ENCODE results near the gene RAD21L1. TPM values are rescaled to one million over a fixed set of nuclear protein-coding genes. Genes with fewer than 3 reads are reported as not detected.
"Not testable (repeated sequence)": the region's sequence is repeated elsewhere in the genome, so short reads cannot be mapped to it uniquely, and the experiment has no call there.

RAD21L1 gene
- polyA plus RNA-seq, 2 donors: not detected

- 59% methylated on average over 11 of the region's 11 CpGs for WGBS, 2 donors
- Histone ChIP-seq H3K9me3 (ENCODE audit: control insufficient read depth in 2 of 2, insufficient read depth in 1 of 2, low read depth in 1 of 2, low read length in 1 of 2) (no peaks in the 10 kb centered on the region), H3K4me3 (ENCODE audit: low read depth in 1 of 2, low read length in 2 of 2) (no peak overlapping the region), H3K36me3 (ENCODE audit: control insufficient read depth in 2 of 2, insufficient read depth in 2 of 2, low read length in 1 of 2) (no peaks in the 10 kb centered on the region), H3K27me3 (ENCODE audit: control insufficient read depth in 1 of 2, insufficient read depth in 2 of 2, low read length in 2 of 2) (no peaks in the 10 kb centered on the region), H3K4me1 (ENCODE audit: control insufficient read depth in 2 of 2, insufficient read depth in 2 of 2, low read length in 1 of 2) (no peaks in the 10 kb centered on the region), H3K27ac (ENCODE audit: low read depth in 2 of 2, low read length in 1 of 2) (no peak overlapping the region)
These were observed 10.3 kb upstream of the RAD21L1 start for GRCh38 chr20:1215386-1216170.

DNA sequence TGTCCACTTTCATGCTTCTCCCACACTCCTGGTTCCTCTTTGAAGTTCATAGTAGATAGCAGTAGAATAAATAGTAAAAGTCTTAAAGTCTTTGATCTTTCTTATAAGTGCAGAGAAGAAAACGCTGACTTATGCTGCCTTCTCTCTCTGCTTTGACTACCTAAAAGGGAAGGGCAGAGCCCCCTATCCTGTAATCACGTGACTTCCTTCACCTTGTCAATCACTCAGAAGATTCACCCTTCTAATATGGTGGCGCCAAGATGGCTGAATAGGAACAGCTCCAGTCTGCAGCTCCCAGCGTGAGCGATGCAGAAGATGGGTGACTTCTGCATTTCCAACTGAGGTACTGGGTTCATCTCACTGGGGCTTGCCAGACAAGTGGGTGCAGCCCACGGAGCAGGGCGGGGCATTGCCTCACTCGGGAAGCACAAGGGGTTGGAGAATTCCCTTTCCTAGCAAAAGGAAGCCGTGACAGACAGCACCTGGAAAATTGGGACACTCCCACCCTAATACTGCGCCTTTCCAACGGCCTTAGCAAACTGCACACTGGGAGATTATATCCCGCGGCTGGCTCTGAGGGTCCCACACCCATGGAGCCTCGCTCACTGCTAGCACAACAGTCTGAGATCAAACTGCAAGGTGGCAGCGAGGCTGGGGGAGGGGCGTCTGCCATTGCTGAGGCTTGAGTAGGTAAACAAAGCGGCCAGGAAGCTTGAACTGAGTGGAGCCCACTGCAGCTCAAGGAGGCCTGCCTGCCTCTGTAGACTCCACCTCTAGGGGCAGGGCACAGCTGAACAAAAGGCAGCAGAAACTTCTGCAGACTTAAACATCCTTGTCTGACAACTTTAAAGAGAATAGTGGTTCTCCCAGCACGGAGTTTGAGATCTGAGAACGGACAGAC is 9.1 kb upstream of the RAD21L1 start:
- WGBS, 2 donors: 63 to 65% methylated on average over 19 of the region's 19 CpGs
- H3K36me3 ChIP-seq (ENCODE audit: control insufficient read depth in 2 of 2, insufficient read depth in 2 of 2, low read length in 1 of 2); H3K4me1 ChIP-seq (ENCODE audit: control insufficient read depth in 2 of 2, insufficient read depth in 2 of 2, low read length in 1 of 2); H3K27ac ChIP-seq (ENCODE audit: low read depth in 2 of 2, low read length in 1 of 2); H3K9me3 ChIP-seq (ENCODE audit: control insufficient read depth in 2 of 2, insufficient read depth in 1 of 2, low read depth in 1 of 2, low read length in 1 of 2); H3K27me3 ChIP-seq (ENCODE audit: control insufficient read depth in 1 of 2, insufficient read depth in 2 of 2, low read length in 2 of 2); H3K4me3 ChIP-seq (ENCODE audit: low read depth in 1 of 2, low read length in 2 of 2): not testable (repeated sequence)

- H3K9me3 ChIP-seq (ENCODE audit: control insufficient read depth in 2 of 2, insufficient read depth in 1 of 2, low read depth in 1 of 2, low read length in 1 of 2); H3K36me3 ChIP-seq (ENCODE audit: control insufficient read depth in 2 of 2, insufficient read depth in 2 of 2, low read length in 1 of 2); H3K4me1 ChIP-seq (ENCODE audit: control insufficient read depth in 2 of 2, insufficient read depth in 2 of 2, low read length in 1 of 2); H3K4me3 ChIP-seq (ENCODE audit: low read depth in 1 of 2, low read length in 2 of 2); H3K27ac ChIP-seq (ENCODE audit: low read depth in 2 of 2, low read length in 1 of 2); H3K27me3 ChIP-seq (ENCODE audit: control insufficient read depth in 1 of 2, insufficient read depth in 2 of 2, low read length in 2 of 2): not testable (repeated sequence)
- 75 to 80% methylated on average over 3 to 4 of the region's 4 CpGs for WGBS, 2 donors
These were observed 3.1 kb upstream of the RAD21L1 start for GRCh38 chr20:1222750-1223149.

- H3K36me3 ChIP-seq (ENCODE audit: control insufficient read depth in 2 of 2, insufficient read depth in 2 of 2, low read length in 1 of 2): no peaks in the 10 kb centered on the region
- H3K27ac ChIP-seq (ENCODE audit: low read depth in 2 of 2, low read length in 1 of 2): no peak overlapping the region
- H3K9me3 ChIP-seq (ENCODE audit: control insufficient read depth in 2 of 2, insufficient read depth in 1 of 2, low read depth in 1 of 2, low read length in 1 of 2): no peaks in the 10 kb centered on the region
- no peaks in the 10 kb centered on the region for H3K27me3 ChIP-seq (ENCODE audit: control insufficient read depth in 1 of 2, insufficient read depth in 2 of 2, low read length in 2 of 2)
- WGBS, 2 donors: 83% methylated on average over 20 of the region's 20 CpGs
- no peak overlapping the region for H3K4me3 ChIP-seq (ENCODE audit: low read depth in 1 of 2, low read length in 2 of 2)
- H3K4me1 ChIP-seq (ENCODE audit: control insufficient read depth in 2 of 2, insufficient read depth in 2 of 2, low read length in 1 of 2): peaks cover 3 to 4% of the 10 kb centered on the region in 2 donors
These were observed 1.5 kb upstream of the RAD21L1 start for GRCh38 chr20:1224205-1224890.

GRCh38 chr20:1225263-1225782 is 521 bp upstream of the RAD21L1 start:
- peak overlapping the region in 1 of 2 donors; percentile 15 for H3K27ac ChIP-seq (ENCODE audit: low read depth in 2 of 2, low read length in 1 of 2)
- 4 to 5% methylated on average over 14 to 30 of the region's 30 CpGs for WGBS, 2 donors

DNA sequence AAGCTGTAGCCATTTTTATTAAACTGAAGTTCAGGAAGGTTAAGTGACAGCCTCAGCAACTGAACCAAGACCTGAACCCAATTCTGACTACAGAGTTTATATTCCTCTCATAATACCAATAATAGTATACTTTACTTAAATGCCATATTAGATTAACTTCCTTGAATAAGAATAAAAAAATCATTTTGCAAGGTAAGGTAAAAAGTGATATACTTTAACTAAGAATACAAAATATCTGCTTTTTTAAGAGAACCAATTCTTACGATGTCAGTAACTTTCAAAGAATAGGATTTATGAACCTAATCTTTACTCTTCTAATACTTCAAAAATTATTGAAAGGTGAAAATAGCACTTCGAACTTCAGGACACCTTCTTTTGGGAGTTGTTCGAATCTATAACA is 3.7 kb downstream of the RAD21L1 start:
- Histone ChIP-seq H3K27me3 (ENCODE audit: control insufficient read depth in 1 of 2, insufficient read depth in 2 of 2, low read length in 2 of 2) (no peaks in the 10 kb centered on the region), H3K36me3 (ENCODE audit: control insufficient read depth in 2 of 2, insufficient read depth in 2 of 2, low read length in 1 of 2) (no peaks in the 10 kb centered on the region), H3K9me3 (ENCODE audit: control insufficient read depth in 2 of 2, insufficient read depth in 1 of 2, low read depth in 1 of 2, low read length in 1 of 2) (no peaks in the 10 kb centered on the region), H3K4me3 (ENCODE audit: low read depth in 1 of 2, low read length in 2 of 2) (no peak overlapping the region), H3K27ac (ENCODE audit: low read depth in 2 of 2, low read length in 1 of 2) (no peak overlapping the region), H3K4me1 (ENCODE audit: control insufficient read depth in 2 of 2, insufficient read depth in 2 of 2, low read length in 1 of 2) (peaks cover 3 to 4% of the 10 kb centered on the region in 2 donors)
- 84 to 88% methylated on average over 3 of the region's 3 CpGs for WGBS, 2 donors

More at GRCh38 chr20:1225263-1225782, 521 bp upstream of the RAD21L1 start:
- H3K9me3 ChIP-seq (ENCODE audit: control insufficient read depth in 2 of 2, insufficient read depth in 1 of 2, low read depth in 1 of 2, low read length in 1 of 2): no peaks in the 10 kb centered on the region
- H3K27me3 ChIP-seq (ENCODE audit: control insufficient read depth in 1 of 2, insufficient read depth in 2 of 2, low read length in 2 of 2): no peaks in the 10 kb centered on the region
- peak overlapping the region; percentile 27 to 40 for H3K4me3 ChIP-seq (ENCODE audit: low read depth in 1 of 2, low read length in 2 of 2)
- H3K36me3 ChIP-seq (ENCODE audit: control insufficient read depth in 2 of 2, insufficient read depth in 2 of 2, low read length in 1 of 2): no peaks in the 10 kb centered on the region
- H3K4me1 ChIP-seq (ENCODE audit: control insufficient read depth in 2 of 2, insufficient read depth in 2 of 2, low read length in 1 of 2): peaks cover 3 to 4% of the 10 kb centered on the region in 2 donors

DNA sequence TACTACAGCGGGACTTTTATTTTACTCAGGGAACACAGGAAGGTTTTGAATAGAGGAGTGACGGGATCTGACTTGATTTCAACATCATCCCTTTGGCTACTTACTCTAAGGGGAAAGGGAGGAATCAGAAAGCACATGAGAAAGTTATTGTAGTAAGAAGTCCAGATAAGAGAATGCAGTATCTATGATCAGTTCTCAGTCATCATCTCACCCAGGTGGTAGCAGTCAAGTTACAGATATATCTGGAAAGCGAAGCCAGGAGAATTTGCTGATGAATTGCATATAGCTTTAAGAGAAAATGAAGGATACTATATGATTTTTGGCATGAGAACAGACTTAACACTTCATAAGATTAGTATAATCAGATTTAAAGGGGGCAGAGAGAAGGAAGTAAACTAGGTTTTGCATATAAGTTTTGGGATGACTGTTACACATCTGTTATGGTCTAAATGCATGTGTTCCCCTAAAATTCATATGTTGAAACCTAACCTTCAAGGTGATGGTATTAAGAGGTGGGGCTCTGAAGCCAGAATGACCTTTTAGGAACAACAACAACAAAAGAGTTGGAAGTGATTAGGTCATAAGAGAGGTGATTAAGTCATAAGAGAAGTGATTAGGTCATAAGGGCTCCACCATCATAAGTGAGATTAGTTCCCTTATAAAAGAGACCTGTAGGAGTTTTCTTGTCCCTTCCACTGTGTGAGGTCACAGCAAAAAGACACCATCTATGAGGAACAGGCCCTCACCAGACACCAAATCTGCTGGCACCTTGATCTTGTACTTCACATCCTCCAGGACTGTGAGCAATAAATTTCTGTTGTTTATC is 6.7 kb downstream of the RAD21L1 start:
- Histone ChIP-seq H3K4me3 (ENCODE audit: low read depth in 1 of 2, low read length in 2 of 2) (no peak overlapping the region), H3K36me3 (ENCODE audit: control insufficient read depth in 2 of 2, insufficient read depth in 2 of 2, low read length in 1 of 2) (no peaks in the 10 kb centered on the region), H3K27me3 (ENCODE audit: control insufficient read depth in 1 of 2, insufficient read depth in 2 of 2, low read length in 2 of 2) (no peaks in the 10 kb centered on the region), H3K4me1 (ENCODE audit: control insufficient read depth in 2 of 2, insufficient read depth in 2 of 2, low read length in 1 of 2) (no peaks in the 10 kb centered on the region), H3K9me3 (ENCODE audit: control insufficient read depth in 2 of 2, insufficient read depth in 1 of 2, low read depth in 1 of 2, low read length in 1 of 2) (no peaks in the 10 kb centered on the region), H3K27ac (ENCODE audit: low read depth in 2 of 2, low read length in 1 of 2) (no peak overlapping the region)
- WGBS, 2 donors: 84% methylated on average over 3 of the region's 3 CpGs

DNA sequence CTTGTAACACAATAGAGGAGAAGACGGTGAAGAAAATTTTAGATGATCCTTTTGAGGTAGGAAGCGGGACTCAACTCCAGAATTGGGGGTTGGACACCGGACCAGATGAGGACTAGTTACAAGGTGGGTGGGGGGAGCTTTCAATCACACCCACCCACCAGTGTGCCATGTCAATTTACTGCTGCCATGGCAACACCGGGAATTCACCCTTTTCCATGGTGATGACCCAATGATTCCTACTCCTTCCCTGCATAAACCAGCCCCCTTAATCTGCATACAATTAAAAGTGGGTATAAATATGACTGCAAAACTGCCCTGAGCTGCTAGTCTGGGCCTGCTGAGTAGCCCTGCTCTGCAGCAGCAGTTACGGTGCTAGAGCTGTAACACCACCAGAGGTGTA is 14.7 kb downstream of the RAD21L1 start:
- no peaks in the 10 kb centered on the region for H3K36me3 ChIP-seq (ENCODE audit: control insufficient read depth in 2 of 2, insufficient read depth in 2 of 2, low read length in 1 of 2)
- no peaks in the 10 kb centered on the region for H3K27me3 ChIP-seq (ENCODE audit: control insufficient read depth in 1 of 2, insufficient read depth in 2 of 2, low read length in 2 of 2)
- H3K4me3 ChIP-seq (ENCODE audit: low read depth in 1 of 2, low read length in 2 of 2): no peak overlapping the region
- H3K4me1 ChIP-seq (ENCODE audit: control insufficient read depth in 2 of 2, insufficient read depth in 2 of 2, low read length in 1 of 2): no peaks in the 10 kb centered on the region
- no peaks in the 10 kb centered on the region for H3K9me3 ChIP-seq (ENCODE audit: control insufficient read depth in 2 of 2, insufficient read depth in 1 of 2, low read depth in 1 of 2, low read length in 1 of 2)
- 77 to 83% methylated on average over 5 of the region's 5 CpGs for WGBS, 2 donors
- H3K27ac ChIP-seq (ENCODE audit: low read depth in 2 of 2, low read length in 1 of 2): no peak overlapping the region

DNA sequence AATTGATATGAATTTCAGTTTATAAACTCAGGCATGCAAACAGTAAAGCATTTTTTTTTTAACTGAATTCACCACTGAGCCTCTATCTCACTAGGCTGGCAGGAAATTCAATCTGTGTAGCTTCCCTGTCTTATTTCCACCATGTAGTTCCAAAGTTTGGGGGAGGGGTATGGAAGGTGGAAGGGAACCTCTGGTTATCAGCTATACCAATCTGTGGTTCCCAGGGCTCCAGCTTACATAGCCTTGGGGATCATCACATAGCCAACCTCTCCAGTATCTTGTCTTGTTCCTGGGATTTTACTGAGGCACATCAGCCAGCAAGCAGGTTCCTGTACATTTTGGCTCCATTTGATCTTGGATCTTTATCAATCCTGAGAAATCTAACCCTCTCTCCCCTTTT is 15.6 kb downstream of the RAD21L1 start:
- Histone ChIP-seq H3K36me3 (ENCODE audit: control insufficient read depth in 2 of 2, insufficient read depth in 2 of 2, low read length in 1 of 2) (no peaks in the 10 kb centered on the region), H3K4me3 (ENCODE audit: low read depth in 1 of 2, low read length in 2 of 2) (no peak overlapping the region), H3K9me3 (ENCODE audit: control insufficient read depth in 2 of 2, insufficient read depth in 1 of 2, low read depth in 1 of 2, low read length in 1 of 2) (no peaks in the 10 kb centered on the region), H3K27me3 (ENCODE audit: control insufficient read depth in 1 of 2, insufficient read depth in 2 of 2, low read length in 2 of 2) (no peaks in the 10 kb centered on the region), H3K4me1 (ENCODE audit: control insufficient read depth in 2 of 2, insufficient read depth in 2 of 2, low read length in 1 of 2) (no peaks in the 10 kb centered on the region), H3K27ac (ENCODE audit: low read depth in 2 of 2, low read length in 1 of 2) (no peak overlapping the region)
